ENCODE data around the gene ZNF823. TPM values are rescaled to one million over a fixed set of nuclear protein-coding genes. Genes with fewer than 3 reads are reported as not detected.

The ZNF823 gene
- total and polyA plus RNA-seq, 2 of the 4 experiments (the other 2 are of a cell fraction) = 2.2 to 9.3 TPM

- Histone ChIP-seq H4K91ac (ENCODE audit: insufficient read depth, low read depth, low read length) (no peak overlapping the region), H3K27me3 (ENCODE audit: control insufficient read depth, insufficient read depth, low read length) (no peaks in the 10 kb centered on the region), H3K9ac (ENCODE audit: low read depth, low read length) (no peak overlapping the region), H3K4me3 (ENCODE audit: insufficient read depth, low read depth, low read length) (no peak overlapping the region), H3K27ac (ENCODE audit: insufficient read depth, low read length) (no peak overlapping the region), H4K8ac (ENCODE audit: low read depth in 2 of 2, low read length in 2 of 2) (no peak overlapping the region), H3K4ac (ENCODE audit: low read depth, low read length) (no peak overlapping the region), H4K5ac (ENCODE audit: low read depth, low read length) (no peak overlapping the region), H3K23ac (ENCODE audit: low read depth, low read length) (no peak overlapping the region), H2BK120ac (ENCODE audit: low read depth, low read length) (no peak overlapping the region), H3K56ac (ENCODE audit: extremely low read depth, insufficient read depth, low read length) (no peak overlapping the region), H3K36me3 (ENCODE audit: control insufficient read depth, insufficient read depth, low read length) (peaks cover 41% of the 10 kb centered on the region), H2AFZ (replicated peaks; ENCODE audit: low read length, poor library complexity) (no peak overlapping the region), H2BK20ac (ENCODE audit: low read depth, low read length) (no peak overlapping the region), H3K4me2 (ENCODE audit: low read depth, low read length) (no peak overlapping the region), H2BK15ac (ENCODE audit: low read depth, low read length) (no peak overlapping the region), H3K9me3 (ENCODE audit: control insufficient read depth, insufficient read depth, low read length) (peaks cover 75% of the 10 kb centered on the region), H2AK5ac (ENCODE audit: low read depth, low read length) (no peak overlapping the region), H3K4me1 (ENCODE audit: control insufficient read depth, insufficient read depth, low read length) (no peaks in the 10 kb centered on the region), H4K20me1 (ENCODE audit: insufficient read depth, low read length) (no peaks in the 10 kb centered on the region), H2BK5ac (ENCODE audit: low read depth, low read length, poor library complexity, severe bottlenecking) (no peak overlapping the region), H3K79me1 (ENCODE audit: low read depth in 1 of 2, low read length in 2 of 2) (peaks cover 0 to 3% of the 10 kb centered on the region in 2 experiments; a peak in 1 of 4 replicates), H3K14ac (replicated peaks; ENCODE audit: low read depth, low read length) (no peak overlapping the region), H3K9me1 (ENCODE audit: insufficient read depth, low read length) (no peaks in the 10 kb centered on the region), H3K18ac (ENCODE audit: low read depth, low read length) (no peak overlapping the region), H2AK9ac (replicated peaks; ENCODE audit: low read depth, low read length, poor library complexity) (no peak overlapping the region)
- DNase-seq (peak; percentile 7), ATAC-seq (ENCODE audit: low read depth) (no peak)
- WGBS, 2 experiments (ENCODE audit: extremely low coverage in 2 of 2, insufficient read length in 1 of 2) = no CpG with 5 or more reads among the region's 5 CpGs
- intact Hi-C loops (cut with micrococcal nuclease) = no loop called here
- no peak for TF ChIP-seq POLR2A (IDR thresholded peaks at IDR 0.05; ENCODE audit: low read depth, low read length)
- CTCF ChIA-PET = no interaction called here
- in situ Hi-C loops (cut with MboI; ENCODE audit: low sequenced_read_pairs) = no loop called here
- dilution Hi-C loops (cut with HindIII; ENCODE audit: low sequenced_read_pairs, unreplicated experiment) = no loop called here
- POLR2A ChIA-PET (ENCODE audit: unreplicated experiment) = no interaction called here
- BruUV-seq (replicated peaks) = no TSS peak
Measured at GRCh38 chr19:11781295-11782057, 42.7 kb upstream of the ZNF823 start.
